Endothelial cell of umbilical vein (primary cell): ENCODE measurements around the gene SPAG8.

Source experiments
- EZH2 ChIP-seq: IDR thresholded peaks from 2 replicates; pipeline ENCODE4 v1.6.1; 2012; ENCODE audit warnings: borderline replicate concordance, low read depth, mild to moderate bottlenecking, moderate library complexity, low read length, inconsistent platforms; ENCODE audit not compliant: severe bottlenecking
- JUN ChIP-seq: IDR thresholded peaks from 2 replicates; pipeline ENCODE4 v1.6.1; 2011; ENCODE audit warnings: borderline replicate concordance, low read depth; ENCODE audit not compliant: insufficient read length, insufficient read depth
- MYC ChIP-seq: IDR thresholded peaks from one replicate; pipeline ENCODE4 v1.6.1; 2011; ENCODE audit warnings: mild to moderate bottlenecking, low read depth, low read length
- POLR2A ChIP-seq: IDR thresholded peaks from 2 replicates; pipeline ENCODE4 v1.6.1; 2012; ENCODE audit warnings: low read depth, mild to moderate bottlenecking, control low read depth, low read length
- POLR2AphosphoS5 ChIP-seq: IDR thresholded peaks from 2 replicates; pipeline ENCODE4 v1.6.1; 2012; ENCODE audit warnings: low read depth, mild to moderate bottlenecking, control low read depth, low read length, moderate library complexity; ENCODE audit not compliant: insufficient read depth
- TF ChIP-seq, protein P1 (sequence below), 2 donors: IDR thresholded peaks; 1 replicate in 1 of 2; 2 replicates in 1 of 2; pipeline ENCODE4 v1.5.1; 2011; ENCODE audit warnings: low read length in 2 of 2, mild to moderate bottlenecking in 2 of 2, moderate library complexity in 2 of 2, control low read depth in 1 of 2, inconsistent platforms in 1 of 2, low read depth in 1 of 2; ENCODE audit not compliant: insufficient read depth in 1 of 2; ENCODE audit errors: extremely low read depth in 1 of 2

DNA sequence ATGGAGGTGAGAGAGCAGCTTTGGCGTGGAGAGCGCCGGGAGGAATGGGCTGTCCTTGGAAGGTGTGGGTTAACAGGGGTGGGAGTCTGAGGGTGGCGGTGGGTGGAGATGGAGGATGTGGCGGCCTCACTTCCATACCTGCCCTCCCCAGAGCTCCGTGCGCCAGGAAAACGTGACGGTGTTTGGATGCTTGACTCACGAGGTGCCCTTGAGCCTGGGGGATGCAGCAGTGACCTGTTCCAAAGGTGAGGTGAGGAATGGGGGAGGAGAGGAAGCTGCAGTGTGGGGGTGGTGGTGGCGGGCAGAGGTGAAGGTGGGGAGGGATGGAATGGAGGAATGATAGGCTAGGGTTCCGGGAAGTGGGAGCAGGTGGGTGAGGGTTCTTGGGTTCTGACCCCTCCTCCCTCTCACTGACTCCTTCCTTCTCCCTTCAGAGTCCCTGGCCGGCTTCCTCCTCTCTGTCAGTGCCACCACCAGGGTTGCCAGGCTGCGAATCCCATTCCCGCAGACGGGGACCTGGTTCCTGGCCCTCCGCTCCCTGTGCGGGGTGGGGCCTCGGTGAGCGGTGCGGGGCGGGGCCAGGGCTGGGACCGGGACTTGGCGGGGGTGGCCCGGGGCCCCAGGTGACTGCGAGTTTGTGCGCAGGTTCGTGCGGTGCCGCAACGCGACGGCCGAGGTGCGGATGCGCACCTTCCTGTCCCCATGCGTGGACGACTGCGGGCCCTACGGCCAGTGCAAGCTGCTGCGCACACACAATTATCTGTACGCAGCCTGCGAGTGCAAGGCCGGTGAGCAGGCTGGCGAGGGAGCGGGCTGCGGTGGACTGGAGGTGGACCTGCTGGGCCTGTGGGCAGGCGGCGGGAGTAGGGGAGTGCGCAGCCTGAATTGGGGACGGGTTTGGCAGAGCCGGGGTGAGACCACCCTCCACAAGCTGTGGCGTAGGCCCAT lies 34.0 kb upstream of the SPAG8 start:
- TF ChIP-seq, protein P1, sequence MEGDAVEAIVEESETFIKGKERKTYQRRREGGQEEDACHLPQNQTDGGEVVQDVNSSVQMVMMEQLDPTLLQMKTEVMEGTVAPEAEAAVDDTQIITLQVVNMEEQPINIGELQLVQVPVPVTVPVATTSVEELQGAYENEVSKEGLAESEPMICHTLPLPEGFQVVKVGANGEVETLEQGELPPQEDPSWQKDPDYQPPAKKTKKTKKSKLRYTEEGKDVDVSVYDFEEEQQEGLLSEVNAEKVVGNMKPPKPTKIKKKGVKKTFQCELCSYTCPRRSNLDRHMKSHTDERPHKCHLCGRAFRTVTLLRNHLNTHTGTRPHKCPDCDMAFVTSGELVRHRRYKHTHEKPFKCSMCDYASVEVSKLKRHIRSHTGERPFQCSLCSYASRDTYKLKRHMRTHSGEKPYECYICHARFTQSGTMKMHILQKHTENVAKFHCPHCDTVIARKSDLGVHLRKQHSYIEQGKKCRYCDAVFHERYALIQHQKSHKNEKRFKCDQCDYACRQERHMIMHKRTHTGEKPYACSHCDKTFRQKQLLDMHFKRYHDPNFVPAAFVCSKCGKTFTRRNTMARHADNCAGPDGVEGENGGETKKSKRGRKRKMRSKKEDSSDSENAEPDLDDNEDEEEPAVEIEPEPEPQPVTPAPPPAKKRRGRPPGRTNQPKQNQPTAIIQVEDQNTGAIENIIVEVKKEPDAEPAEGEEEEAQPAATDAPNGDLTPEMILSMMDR (IDR thresholded peaks at IDR 0.05; ENCODE audit: extremely low read depth in 1 of 2, insufficient read depth in 1 of 2, low read depth in 1 of 2, low read length in 2 of 2) = no peak
- TF ChIP-seq EZH2 (no peak), POLR2A (no peak), POLR2AphosphoS5 (no peak), JUN (no peak), MYC (no peak)
